ENCODE results near the gene NPAS1. TPM values are rescaled to one million over a fixed set of nuclear protein-coding genes. Genes with fewer than 3 reads are reported as not detected.
A peak's percentile ranks its signal among the peaks of the same experiment; 100 is the strongest.

NPAS1 gene
- total and polyA plus RNA-seq, 2 of the 13 experiments (the other 11 are each of a cell fraction or from before 2014, with no cell fraction given), result 0.35 to 2.9 TPM

GRCh38 chr19:47047763-47048405 is 28.2 kb downstream of the NPAS1 start (continued):
- TF ChIP-seq ZNF580 (CRISPR knock-in tag; IDR thresholded peaks at IDR 0.05; ENCODE audit: borderline replicate concordance, low read depth) (peak; percentile 37; the same call in 1 of the 2 replicates), ZNF513 (CRISPR knock-in tag; conservative IDR thresholded peaks at IDR 0.05) (no peak), ZNF788 (CRISPR knock-in tag; IDR thresholded peaks at IDR 0.05; ENCODE audit: borderline replicate concordance) (no peak), ZNF777 (CRISPR knock-in tag; IDR thresholded peaks at IDR 0.05) (no peak), ZNF138 (CRISPR knock-in tag; IDR thresholded peaks at IDR 0.05; ENCODE audit: low read depth) (no peak), FOSL1 (CRISPR knock-in tag; IDR thresholded peaks at IDR 0.05; ENCODE audit: borderline replicate concordance) (no peak), ZNF570 (CRISPR knock-in tag; IDR thresholded peaks at IDR 0.05; ENCODE audit: borderline replicate concordance) (no peak), NONO (IDR thresholded peaks at IDR 0.05) (no peak), NONO (CRISPR knock-in tag; conservative IDR thresholded peaks at IDR 0.05) (peak; percentile 52; the same call in 1 of the 2 replicates), ZNF710 (CRISPR knock-in tag; IDR thresholded peaks at IDR 0.05; ENCODE audit: borderline replicate concordance) (no peak), TGIF2 (CRISPR knock-in tag; IDR thresholded peaks at IDR 0.05) (no peak; the same call in 1 of the 2 replicates), ISL2 (CRISPR knock-in tag; IDR thresholded peaks at IDR 0.05) (no peak), KDM5A (IDR thresholded peaks at IDR 0.05; ENCODE audit: borderline replicate concordance, low read length) (0 out of 2 replicates have a peak, but pooled peaks have one; percentile 38), GPN1 (CRISPR knock-in tag; IDR thresholded peaks at IDR 0.05; ENCODE audit: borderline replicate concordance) (no peak), ATRX (CRISPR knock-in tag; IDR thresholded peaks at IDR 0.05; ENCODE audit: borderline replicate concordance) (no peak), ATM (IDR thresholded peaks at IDR 0.05; ENCODE audit: borderline replicate concordance) (no peak), ZNF501 (CRISPR knock-in tag; IDR thresholded peaks at IDR 0.05) (0 out of 2 replicates have a peak, but pooled peaks have one; percentile 20)
